Measurements from ENCODE around the gene ASB1.

DNA sequence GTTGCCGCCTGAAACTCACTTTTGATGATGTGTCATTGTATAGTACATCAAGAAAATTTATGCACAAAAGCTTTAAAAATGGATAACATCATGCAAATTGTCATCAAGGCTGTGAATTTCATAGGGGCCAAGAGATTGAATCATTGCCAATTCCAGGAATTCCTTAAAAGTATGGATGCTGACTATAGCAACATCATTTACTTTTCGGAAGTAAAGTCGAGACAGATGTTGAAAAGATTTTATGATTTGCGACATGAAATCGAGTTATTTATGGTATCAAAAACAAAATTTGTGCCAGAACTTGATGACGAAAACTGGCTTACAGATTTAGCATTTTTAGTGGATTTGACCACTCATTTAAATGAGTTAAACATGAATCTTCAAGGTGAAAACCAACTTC is 56.3 kb downstream of the ASB1 start:
- TF ChIP-seq, protein P1, sequence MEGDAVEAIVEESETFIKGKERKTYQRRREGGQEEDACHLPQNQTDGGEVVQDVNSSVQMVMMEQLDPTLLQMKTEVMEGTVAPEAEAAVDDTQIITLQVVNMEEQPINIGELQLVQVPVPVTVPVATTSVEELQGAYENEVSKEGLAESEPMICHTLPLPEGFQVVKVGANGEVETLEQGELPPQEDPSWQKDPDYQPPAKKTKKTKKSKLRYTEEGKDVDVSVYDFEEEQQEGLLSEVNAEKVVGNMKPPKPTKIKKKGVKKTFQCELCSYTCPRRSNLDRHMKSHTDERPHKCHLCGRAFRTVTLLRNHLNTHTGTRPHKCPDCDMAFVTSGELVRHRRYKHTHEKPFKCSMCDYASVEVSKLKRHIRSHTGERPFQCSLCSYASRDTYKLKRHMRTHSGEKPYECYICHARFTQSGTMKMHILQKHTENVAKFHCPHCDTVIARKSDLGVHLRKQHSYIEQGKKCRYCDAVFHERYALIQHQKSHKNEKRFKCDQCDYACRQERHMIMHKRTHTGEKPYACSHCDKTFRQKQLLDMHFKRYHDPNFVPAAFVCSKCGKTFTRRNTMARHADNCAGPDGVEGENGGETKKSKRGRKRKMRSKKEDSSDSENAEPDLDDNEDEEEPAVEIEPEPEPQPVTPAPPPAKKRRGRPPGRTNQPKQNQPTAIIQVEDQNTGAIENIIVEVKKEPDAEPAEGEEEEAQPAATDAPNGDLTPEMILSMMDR (IDR thresholded peaks at IDR 0.05) = no peak
- TF ChIP-seq POLR2A (IDR thresholded peaks at IDR 0.05) (no peak), EP300 (IDR thresholded peaks at IDR 0.05) (no peak), POLR2AphosphoS5 (IDR thresholded peaks at IDR 0.05) (no peak)

Measured in suprapubic skin (tissue), 4 donors.